Ectodermal cell (in vitro differentiated cells): ENCODE measurements around the gene ALDH6A1.
A peak's percentile ranks its signal among the peaks of the same experiment; 100 is the strongest.

Experiments
- H3K27ac ChIP-seq: 2 replicates; pipeline ENCODE4 v1.7.0; 2013; ENCODE audit warnings: mild to moderate bottlenecking, low read depth, low read length; ENCODE audit not compliant: insufficient read depth, poor library complexity, severe bottlenecking
- H3K27me3 ChIP-seq: 2 replicates; pipeline ENCODE4 v1.7.0; 2013; ENCODE audit warnings: mild to moderate bottlenecking, low read length; ENCODE audit not compliant: insufficient read depth, control insufficient read depth, poor library complexity, severe bottlenecking
- H3K36me3 ChIP-seq: one replicate; pipeline ENCODE4 v1.7.0; 2013; ENCODE audit warnings: low read length; ENCODE audit not compliant: control insufficient read depth, insufficient read depth
- H3K4me1 ChIP-seq: one replicate; pipeline ENCODE4 v1.7.0; 2013; ENCODE audit warnings: low read length; ENCODE audit not compliant: control insufficient read depth, insufficient read depth
- H3K4me3 ChIP-seq: 2 replicates; pipeline ENCODE4 v1.7.0; 2013; ENCODE audit warnings: low read depth, low read length, control low read depth; ENCODE audit not compliant: insufficient read depth
- H3K9me3 ChIP-seq: 2 replicates; pipeline ENCODE4 v1.7.0; 2013; ENCODE audit warnings: mild to moderate bottlenecking, low read length, moderate library complexity; ENCODE audit not compliant: control insufficient read depth
- WGBS, 2 experiments: methylation state at CpG; one replicate each; pipeline ENCODE4 v1.1.7; 2013; ENCODE audit warnings: missing lambda C conversion rate in 2 of 2; 5-methylcytosine and 5-hydroxymethylcytosine counted together

ALDH6A1 gene

DNA sequence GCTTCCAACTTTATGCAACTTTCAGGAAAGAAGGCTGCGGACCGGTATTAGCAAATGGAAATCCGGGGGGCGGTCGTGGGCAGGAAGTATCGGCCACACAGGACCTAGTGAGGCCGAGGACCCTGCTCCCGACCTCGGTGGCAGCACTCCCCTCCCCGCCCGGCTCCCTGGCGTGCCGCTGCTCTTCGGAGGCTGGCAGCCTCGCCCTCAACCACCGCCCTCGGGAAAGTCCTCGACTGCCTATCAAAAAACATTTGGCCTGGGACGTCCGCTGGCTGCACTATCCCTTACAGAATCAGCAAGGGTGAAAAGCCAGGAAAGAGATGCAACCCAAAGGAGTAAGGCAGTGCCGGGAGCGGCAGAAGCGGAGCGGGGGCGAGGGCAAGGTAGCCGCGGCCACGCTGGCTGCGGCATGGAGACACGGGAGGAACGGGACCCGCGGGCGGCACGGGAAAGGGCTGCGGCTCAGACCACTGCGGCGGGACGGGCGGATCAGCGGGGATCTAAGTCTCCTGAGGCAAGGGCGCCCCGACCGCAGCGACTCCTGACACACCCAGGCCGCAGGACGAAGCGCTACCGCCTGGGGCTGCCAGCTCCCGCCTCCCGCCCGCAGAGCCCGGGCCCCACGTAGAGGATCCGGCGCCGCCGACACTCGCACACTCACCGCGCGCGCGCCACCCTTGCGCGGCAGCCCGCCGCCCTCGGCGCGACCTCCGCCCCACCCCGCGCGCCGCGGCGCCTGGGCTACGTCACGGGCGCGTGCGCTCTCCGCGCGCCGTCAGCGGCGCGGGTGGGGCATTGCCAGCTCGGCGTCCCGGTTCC lies 65.5 kb downstream of the ALDH6A1 start, which contains the start of the genes BBOF1 and ENTPD5:
Gene BBOF1 (plus strand): TSS at position 764 of the 822 bp plus-strand sequence. CDS start 130 bp downstream, outside the sequence.
Gene ENTPD5 (minus strand): TSS at position 703 of the 822 bp plus-strand sequence. CDS start 31,186 bp downstream, outside the sequence.
- no peaks in the 10 kb centered on the region for H3K4me1 ChIP-seq
- no peaks in the 10 kb centered on the region for H3K9me3 ChIP-seq
- H3K27me3 ChIP-seq = peaks cover 3% of the 10 kb centered on the region
- WGBS, 2 experiments = 0% methylated on average over 93 of the region's 93 CpGs
- peak within 1 kb of the TSS; percentile 96 for H3K4me3 ChIP-seq
- no peaks in the 10 kb centered on the region for H3K36me3 ChIP-seq
- peak within 1 kb of the TSS; percentile 55 for H3K27ac ChIP-seq

DNA sequence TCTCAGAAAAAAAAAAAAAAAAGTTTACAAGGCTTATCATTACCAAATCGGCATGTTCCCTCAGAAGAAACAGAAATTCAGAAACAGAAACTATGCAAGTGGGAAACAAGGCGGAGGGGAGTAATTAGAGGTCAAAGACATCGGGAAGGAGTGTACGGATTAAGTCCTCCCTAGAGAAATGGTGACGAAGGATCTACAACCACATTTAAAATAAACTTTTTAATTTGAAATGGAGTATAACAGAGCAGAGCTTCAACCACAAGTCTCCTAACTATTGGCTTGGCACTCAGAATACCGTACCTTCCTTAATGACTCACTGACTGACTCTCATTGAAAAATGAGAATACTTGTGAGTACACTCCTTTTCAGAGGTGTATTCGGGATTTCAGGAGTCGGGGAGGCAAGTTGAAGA lies 66.1 kb downstream of the ALDH6A1 start:
- Histone ChIP-seq H3K9me3 (no peaks in the 10 kb centered on the region), H3K36me3 (no peaks in the 10 kb centered on the region), H3K27me3 (peaks cover 3% of the 10 kb centered on the region), H3K4me1 (no peaks in the 10 kb centered on the region), H3K27ac (no peak overlapping the region), H3K4me3 (peak overlapping the region; percentile 96)
- WGBS, 2 experiments = 49 to 54% methylated on average over 6 to 8 of the region's 8 CpGs

DNA sequence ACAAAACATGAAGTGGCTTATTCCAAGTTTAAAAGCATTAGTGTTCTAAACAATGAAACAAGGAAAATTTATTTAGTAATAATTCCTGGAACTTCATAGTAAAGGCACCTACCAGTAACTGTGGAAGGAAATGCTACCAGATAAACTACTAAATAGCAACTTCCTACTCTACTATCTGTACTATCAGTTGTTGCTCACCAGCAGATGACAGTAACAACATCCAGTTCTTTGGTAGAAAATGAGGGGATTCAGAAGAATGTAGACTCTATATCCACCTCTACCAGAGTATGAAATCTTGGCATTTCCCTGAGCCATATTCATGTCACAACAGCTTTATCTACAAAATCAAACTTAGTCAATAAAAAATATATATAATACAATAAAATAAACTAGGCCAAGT lies 68.3 kb downstream of the ALDH6A1 start:
- Histone ChIP-seq H3K36me3 (no peaks in the 10 kb centered on the region), H3K27me3 (peaks cover 3% of the 10 kb centered on the region), H3K9me3 (no peaks in the 10 kb centered on the region), H3K27ac (no peak overlapping the region), H3K4me3 (no peak overlapping the region), H3K4me1 (no peaks in the 10 kb centered on the region)

DNA sequence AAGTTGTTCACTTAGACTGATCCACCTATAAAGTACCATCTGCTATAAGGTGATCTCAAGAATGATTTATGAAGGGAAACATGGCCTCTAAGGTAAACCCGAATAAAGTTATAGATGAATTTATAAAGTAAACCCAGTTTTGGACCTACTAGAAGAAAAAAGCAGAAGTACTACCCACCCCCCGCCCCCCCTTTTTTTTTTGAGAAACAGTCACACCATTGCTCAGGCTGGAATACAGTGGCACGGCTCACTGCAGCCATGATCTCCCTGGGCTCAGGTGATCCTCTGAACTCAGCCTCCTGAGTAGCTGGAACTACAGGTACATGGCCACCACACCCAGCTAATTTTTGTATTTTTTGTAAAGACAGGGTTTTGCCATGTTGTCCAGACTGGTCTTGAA lies 69.1 kb downstream of the ALDH6A1 start:
- Histone ChIP-seq H3K27me3 (peaks cover 2% of the 10 kb centered on the region), H3K4me1 (no peaks in the 10 kb centered on the region), H3K9me3 (no peaks in the 10 kb centered on the region), H3K4me3 (no peak overlapping the region), H3K27ac (no peak overlapping the region), H3K36me3 (no peaks in the 10 kb centered on the region)
- WGBS, 2 experiments = 89 to 97% methylated on average over 1 to 3 of the region's 3 CpGs

DNA sequence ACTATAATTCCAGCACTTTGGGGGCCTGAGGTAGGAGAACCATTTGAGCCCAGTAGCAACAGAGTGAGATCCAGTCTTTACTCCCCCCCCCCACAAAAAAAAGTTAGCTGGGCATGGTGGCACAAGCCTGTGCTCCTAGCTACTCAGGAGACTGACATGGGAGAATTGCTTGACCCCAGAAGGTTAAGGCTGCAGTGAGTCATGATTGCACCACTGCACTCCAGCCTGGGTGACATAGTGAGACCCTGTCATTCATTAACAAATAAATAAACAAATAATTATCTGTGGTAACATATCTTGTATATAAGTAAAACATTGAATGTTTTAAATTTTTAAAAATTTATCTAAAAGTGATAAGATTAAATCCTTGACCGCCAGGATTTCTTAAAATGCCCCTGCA lies 70.0 kb downstream of the ALDH6A1 start:
- no peaks in the 10 kb centered on the region for H3K27me3 ChIP-seq
- no peak overlapping the region for H3K27ac ChIP-seq
- no peaks in the 10 kb centered on the region for H3K9me3 ChIP-seq
- no peaks in the 10 kb centered on the region for H3K4me1 ChIP-seq
- H3K4me3 ChIP-seq = no peak overlapping the region
- WGBS, 2 experiments = 100% methylated on average over 1 of the region's 1 CpG
- no peaks in the 10 kb centered on the region for H3K36me3 ChIP-seq

DNA sequence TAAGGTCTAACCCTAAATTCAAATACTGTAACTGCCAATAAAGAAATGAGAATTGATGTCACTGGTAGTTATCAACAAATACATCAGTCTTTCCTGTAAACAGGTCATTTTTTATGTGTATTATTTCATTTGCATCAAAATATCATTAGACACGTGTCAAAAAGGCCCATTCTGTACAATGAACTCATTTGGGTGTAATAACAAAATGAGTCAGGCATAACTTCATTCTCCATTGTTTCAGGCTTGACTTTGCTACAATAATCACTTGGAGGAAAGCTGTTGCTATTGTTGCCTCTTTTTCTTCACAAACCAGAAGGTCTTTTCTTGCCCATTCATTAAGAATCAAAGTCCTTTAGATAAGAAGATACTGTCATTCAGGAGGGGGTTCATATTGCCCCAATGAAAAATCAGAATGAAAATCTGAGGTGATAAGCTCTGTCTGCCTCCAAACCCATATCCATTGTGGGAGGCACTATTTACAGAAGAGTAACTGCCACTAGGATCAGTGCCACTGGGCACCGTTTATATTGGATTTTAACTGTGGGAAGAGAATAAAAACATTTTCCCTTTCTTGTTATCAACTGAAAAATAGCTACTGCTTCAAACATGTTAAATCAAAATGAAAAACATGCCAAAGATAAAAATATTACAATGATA lies 75.3 kb downstream of the ALDH6A1 start:
- Histone ChIP-seq H3K27ac (no peak overlapping the region), H3K4me3 (no peak overlapping the region), H3K36me3 (no peaks in the 10 kb centered on the region), H3K27me3 (no peaks in the 10 kb centered on the region), H3K4me1 (no peaks in the 10 kb centered on the region), H3K9me3 (no peaks in the 10 kb centered on the region)
- whole genome bisulfite sequencing, 2 experiments = 96 to 100% methylated on average over 1 to 2 of the region's 2 CpGs
